NT2/D1 (cell line): Measurements from ENCODE around the gene WDR82.

ENCODE experiments used
- YY1 ChIP-seq: IDR thresholded peaks from 2 replicates; pipeline ENCODE4 v1.6.1; 2011; ENCODE audit not compliant: insufficient read length, insufficient read depth
- ZNF274 ChIP-seq: IDR thresholded peaks from 2 replicates; pipeline ENCODE4 v1.6.1; 2011; ENCODE audit warnings: mild to moderate bottlenecking, low read depth, low read length

DNA sequence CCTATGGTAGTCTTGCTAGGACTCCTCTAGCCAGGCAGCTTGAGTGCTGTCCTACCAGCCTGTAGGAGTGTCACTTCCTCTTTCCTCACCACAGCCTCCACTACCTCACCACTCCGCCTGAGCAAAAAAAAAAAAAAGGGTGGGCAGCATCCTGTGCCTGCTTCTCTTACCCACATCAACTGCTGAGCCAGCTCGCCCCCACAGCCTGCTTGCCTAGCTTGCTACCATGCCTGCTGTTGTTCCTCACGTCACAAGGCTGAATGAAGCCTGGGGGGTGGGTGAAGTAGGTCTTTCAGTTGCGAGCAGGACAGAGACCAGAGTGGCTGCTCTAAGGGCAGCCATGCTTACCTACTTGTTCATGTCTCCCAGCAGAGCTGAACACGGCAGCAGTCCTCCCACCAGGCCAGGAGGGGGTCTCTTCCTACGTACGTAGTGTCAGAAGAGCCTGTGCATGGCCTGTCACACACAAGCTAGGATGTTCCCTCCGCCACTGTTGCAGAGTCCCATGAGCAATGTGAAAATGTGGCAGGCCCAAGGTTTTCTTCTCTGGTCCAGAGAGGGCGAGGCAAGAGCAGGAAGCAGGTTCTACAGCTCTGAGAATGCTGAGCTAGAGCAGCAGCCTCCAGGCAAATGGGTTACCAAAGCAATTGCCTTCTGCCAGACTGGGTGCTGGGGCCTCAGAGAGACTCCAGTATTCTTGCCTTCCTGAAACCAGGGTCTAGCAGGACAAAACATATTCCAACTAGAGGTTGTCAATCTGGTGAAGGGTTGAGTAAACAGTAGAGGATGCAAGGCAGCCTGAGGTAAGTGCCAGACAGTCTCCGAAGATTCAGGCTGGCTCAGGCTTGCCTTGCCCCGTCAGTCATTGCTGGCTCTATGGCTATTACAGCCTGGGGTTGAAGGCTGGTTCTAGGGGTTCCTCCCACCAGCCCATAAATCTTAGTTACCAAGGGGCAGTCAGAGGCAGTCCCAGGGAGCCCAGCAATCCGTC is 24.8 kb downstream of the WDR82 start:
- TF ChIP-seq YY1 (no peak), ZNF274 (no peak)
